ENCODE measurements around the gene TANC1. TPM values are rescaled to one million over a fixed set of nuclear protein-coding genes. Genes with fewer than 3 reads are reported as not detected.

The TANC1 gene
- total and polyA plus RNA-seq, 2 experiments from 2014 or later, result 2.8 to 9.5 TPM

GRCh38 chr2:159187106-159187505 lies 218.7 kb downstream of the TANC1 start (continued):
- TF ChIP-seq, protein P1, sequence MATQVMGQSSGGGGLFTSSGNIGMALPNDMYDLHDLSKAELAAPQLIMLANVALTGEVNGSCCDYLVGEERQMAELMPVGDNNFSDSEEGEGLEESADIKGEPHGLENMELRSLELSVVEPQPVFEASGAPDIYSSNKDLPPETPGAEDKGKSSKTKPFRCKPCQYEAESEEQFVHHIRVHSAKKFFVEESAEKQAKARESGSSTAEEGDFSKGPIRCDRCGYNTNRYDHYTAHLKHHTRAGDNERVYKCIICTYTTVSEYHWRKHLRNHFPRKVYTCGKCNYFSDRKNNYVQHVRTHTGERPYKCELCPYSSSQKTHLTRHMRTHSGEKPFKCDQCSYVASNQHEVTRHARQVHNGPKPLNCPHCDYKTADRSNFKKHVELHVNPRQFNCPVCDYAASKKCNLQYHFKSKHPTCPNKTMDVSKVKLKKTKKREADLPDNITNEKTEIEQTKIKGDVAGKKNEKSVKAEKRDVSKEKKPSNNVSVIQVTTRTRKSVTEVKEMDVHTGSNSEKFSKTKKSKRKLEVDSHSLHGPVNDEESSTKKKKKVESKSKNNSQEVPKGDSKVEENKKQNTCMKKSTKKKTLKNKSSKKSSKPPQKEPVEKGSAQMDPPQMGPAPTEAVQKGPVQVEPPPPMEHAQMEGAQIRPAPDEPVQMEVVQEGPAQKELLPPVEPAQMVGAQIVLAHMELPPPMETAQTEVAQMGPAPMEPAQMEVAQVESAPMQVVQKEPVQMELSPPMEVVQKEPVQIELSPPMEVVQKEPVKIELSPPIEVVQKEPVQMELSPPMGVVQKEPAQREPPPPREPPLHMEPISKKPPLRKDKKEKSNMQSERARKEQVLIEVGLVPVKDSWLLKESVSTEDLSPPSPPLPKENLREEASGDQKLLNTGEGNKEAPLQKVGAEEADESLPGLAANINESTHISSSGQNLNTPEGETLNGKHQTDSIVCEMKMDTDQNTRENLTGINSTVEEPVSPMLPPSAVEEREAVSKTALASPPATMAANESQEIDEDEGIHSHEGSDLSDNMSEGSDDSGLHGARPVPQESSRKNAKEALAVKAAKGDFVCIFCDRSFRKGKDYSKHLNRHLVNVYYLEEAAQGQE (IDR thresholded peaks at IDR 0.05; ENCODE audit: unreplicated experiment), result no peak
- TF ChIP-seq CTCF (conservative IDR thresholded peaks at IDR 0.05; ENCODE audit: low read depth in 2 of 2) (no peak), EZH2phosphoT487 (IDR thresholded peaks at IDR 0.05; ENCODE audit: unreplicated experiment) (no peak)

- Histone ChIP-seq H4K20me1 (replicated peaks; ENCODE audit: insufficient read depth) (no peaks in the 10 kb centered on the region), H3K27me3 (ENCODE audit: insufficient read depth) (no peaks in the 10 kb centered on the region), H3K79me2 (replicated peaks; ENCODE audit: insufficient read depth) (no peaks in the 10 kb centered on the region), H3K27ac (ENCODE audit: low read depth) (no peak overlapping the region), H3F3A (replicated peaks; ENCODE audit: low read depth) (no peaks in the 10 kb centered on the region), H3K36me3 (ENCODE audit: insufficient read depth) (no peaks in the 10 kb centered on the region), H3K9me2 (ENCODE audit: insufficient read depth) (no peaks in the 10 kb centered on the region), H2AFZ (no peak overlapping the region), H3K4me1 (ENCODE audit: insufficient read depth) (no peaks in the 10 kb centered on the region), H3K4me3 (no peak overlapping the region), H3K4me2 (no peak overlapping the region)
- no peaks in the 10 kb centered on the region for H3K27me3 Mint-ChIP-seq (ENCODE audit: insufficient read depth, low read depth, poor library complexity)
- H3K4me1 Mint-ChIP-seq, result peaks cover 1% of the 10 kb centered on the region; the same call in 2 of the 3 replicates
- no peaks in the 10 kb centered on the region for H3K36me3 Mint-ChIP-seq (ENCODE audit: low read depth)
- DNase-seq (ENCODE audit: low spot score) (no peak), ATAC-seq (no peak)
- no peak overlapping the region for H3K4me3 Mint-ChIP-seq
- H3K27ac Mint-ChIP-seq, result no peak overlapping the region
- no peaks in the 10 kb centered on the region for H3K9me3 Mint-ChIP-seq
- TF ChIP-seq EZH2phosphoT487 (IDR thresholded peaks at IDR 0.05; ENCODE audit: unreplicated experiment) (no peak), ZNF114 (CRISPR knock-in tag; IDR thresholded peaks at IDR 0.05) (no peak), ZNF462 (CRISPR knock-in tag; IDR thresholded peaks at IDR 0.05) (no peak), EZH2 (IDR thresholded peaks at IDR 0.05; ENCODE audit: low read depth, unreplicated experiment) (no peak), NANOG (IDR thresholded peaks at IDR 0.05; ENCODE audit: borderline replicate concordance) (no peak), CTCF (conservative IDR thresholded peaks at IDR 0.05; ENCODE audit: low read depth in 2 of 2) (no peak), POLR2AphosphoS5 (IDR thresholded peaks at IDR 0.05; ENCODE audit: low read depth) (no peak), JUNB (IDR thresholded peaks at IDR 0.05; ENCODE audit: unreplicated experiment) (no peak), ZNF331 (CRISPR knock-in tag; IDR thresholded peaks at IDR 0.05; ENCODE audit: low read depth) (no peak)
These were observed 220.0 kb downstream of the TANC1 start for GRCh38 chr2:159188449-159188848.
